WTC11 (cell line): ENCODE results near the gene DAB1. TPM values are rescaled to one million over a fixed set of nuclear protein-coding genes. Genes with fewer than 3 reads are reported as not detected.

Experiments
- ATAC-seq: fragments of 200-7000 bp; cut with Tn5 transposase; 2 replicates; pipeline ENCODE4 v1.10.0; 2021; ENCODE audit warnings: mild to moderate bottlenecking, moderate library complexity
- CTCF ChIA-PET: fragments of 300-600 bp; sonication (Branson Sonifier 250); formaldehyde crosslinking; loops from one replicate; lab custom pipeline; 2021; ENCODE audit warnings: antibody characterized with exemption; lab: Charles Lee
- POLR2A ChIA-PET: fragments of 350-600 bp; sonication (Branson Sonifier 250); formaldehyde crosslinking; loops from one replicate; lab custom pipeline; 2021; ENCODE audit warnings: antibody characterized with exemption; lab: Charles Lee
- DNase-seq: peaks from one replicate; pipeline ENCODE4 v3.0.0; 2021; ENCODE audit warnings: low spot score
- H3K27ac Mint-ChIP-seq: 2 replicates; pipeline ENCODE4 v1.8.0; 2021; ENCODE audit warnings: mixed read lengths
- H3K27me3 Mint-ChIP-seq: 2 replicates; pipeline ENCODE4 v1.8.0; 2021; ENCODE audit warnings: low read depth, mild to moderate bottlenecking, moderate library complexity, mixed read lengths
- H3K36me3 Mint-ChIP-seq: 2 replicates; pipeline ENCODE4 v1.8.0; 2021; ENCODE audit warnings: mixed read lengths
- H3K4me1 Mint-ChIP-seq: 2 replicates; pipeline ENCODE4 v1.8.0; 2022; ENCODE audit warnings: mixed read lengths
- H3K4me3 Mint-ChIP-seq: 2 replicates; pipeline ENCODE4 v1.8.0; 2021; ENCODE audit warnings: mild to moderate bottlenecking, moderate library complexity, mixed read lengths
- H3K9me3 Mint-ChIP-seq: 2 replicates; pipeline ENCODE4 v1.8.0; 2021; ENCODE audit warnings: mixed read lengths
- CREB1 ChIP-seq: sonication (generic); formaldehyde crosslinking; IDR thresholded peaks from 2 replicates; pipeline ENCODE4 v1.8.0; 2023; ENCODE audit warnings: mild to moderate bottlenecking, missing genetic modification reagents
- CREM ChIP-seq: sonication (generic); formaldehyde crosslinking; IDR thresholded peaks from 2 replicates; pipeline ENCODE4 v1.8.1; 2022; ENCODE audit warnings: mild to moderate bottlenecking, missing genetic modification reagents, moderate library complexity
- CTCF ChIP-seq: fragments of 200-600 bp; IDR thresholded peaks from 2 replicates; pipeline ENCODE4 v1.8.0; 2022; ENCODE audit warnings: antibody characterized with exemption
- E2F5 ChIP-seq: sonication (generic); formaldehyde crosslinking; IDR thresholded peaks from 2 replicates; pipeline ENCODE4 v1.8.1; 2022; ENCODE audit warnings: mild to moderate bottlenecking, moderate library complexity, missing genetic modification reagents
- FOXJ3 ChIP-seq: sonication (generic); formaldehyde crosslinking; IDR thresholded peaks from 2 replicates; pipeline ENCODE4 v1.9.0; 2021; ENCODE audit warnings: missing genetic modification reagents, mild to moderate bottlenecking, borderline replicate concordance
- FOXP4 ChIP-seq: sonication (generic); formaldehyde crosslinking; IDR thresholded peaks from 2 replicates; pipeline ENCODE4 v1.8.0; 2022; ENCODE audit warnings: mild to moderate bottlenecking, missing genetic modification reagents
- HMGA2 ChIP-seq: fragments of 250-450 bp; sonication (Bioruptor Pico); IDR thresholded peaks from 2 replicates; pipeline ENCODE4 v1.4.0; 2021; ENCODE audit warnings: mild to moderate bottlenecking, moderate library complexity
- IRF1 ChIP-seq: sonication (generic); formaldehyde crosslinking; IDR thresholded peaks from 2 replicates; pipeline ENCODE4 v1.8.0; 2023; ENCODE audit warnings: missing genetic modification reagents
- JAZF1 ChIP-seq: fragments of 250-450 bp; sonication (Bioruptor Pico); IDR thresholded peaks from 2 replicates; pipeline ENCODE4 v1.9.0; 2021; ENCODE audit warnings: moderate library complexity, mild to moderate bottlenecking, inconsistent platforms
- NFATC4 ChIP-seq: fragments of 250-450 bp; sonication (Bioruptor Pico); IDR thresholded peaks from 2 replicates; pipeline ENCODE4 v1.9.0; 2021; ENCODE audit warnings: mild to moderate bottlenecking
- PREB ChIP-seq: sonication (generic); formaldehyde crosslinking; IDR thresholded peaks from 2 replicates; pipeline ENCODE4 v1.8.1; 2022; ENCODE audit warnings: mild to moderate bottlenecking, missing genetic modification reagents, moderate library complexity, borderline replicate concordance
- TP53 ChIP-seq: sonication (generic); formaldehyde crosslinking; IDR thresholded peaks from 2 replicates; pipeline ENCODE4 v1.8.1; 2023; ENCODE audit warnings: mild to moderate bottlenecking, missing genetic modification reagents
- USF1 ChIP-seq: sonication (generic); formaldehyde crosslinking; IDR thresholded peaks from 2 replicates; pipeline ENCODE4 v1.8.0; 2022; ENCODE audit warnings: mild to moderate bottlenecking, missing genetic modification reagents
- ZNF416 ChIP-seq: fragments of 250-450 bp; sonication (Bioruptor Pico); IDR thresholded peaks from 2 replicates; pipeline ENCODE4 v1.9.0; 2021; ENCODE audit warnings: mild to moderate bottlenecking, inconsistent platforms
- ZSCAN18 ChIP-seq: fragments of 250-450 bp; sonication (Bioruptor Pico); IDR thresholded peaks from 2 replicates; pipeline ENCODE4 v2.1.2; 2022; ENCODE audit warnings: mild to moderate bottlenecking, moderate library complexity
- total RNA-seq: library from RNA; stranded (reverse); gene quantifications from 3 replicates; pipeline ENCODE4 v1.2.3, GENCODE V29; 2021
- TF ChIP-seq, protein P1 (sequence below): fragments of 250-450 bp; sonication (Bioruptor Pico); IDR thresholded peaks from 2 replicates; pipeline ENCODE4 v1.8.0; 2021; ENCODE audit warnings: mild to moderate bottlenecking
- TF ChIP-seq, protein P2 (sequence below): sonication (generic); formaldehyde crosslinking; IDR thresholded peaks from 2 replicates; pipeline ENCODE4 v1.8.1; 2023; ENCODE audit warnings: mild to moderate bottlenecking, missing genetic modification reagents, moderate library complexity
- TF ChIP-seq, protein P3 (sequence below): sonication (generic); formaldehyde crosslinking; IDR thresholded peaks from 2 replicates; pipeline ENCODE4 v1.8.1; 2023; ENCODE audit warnings: mild to moderate bottlenecking, missing genetic modification reagents
- TF ChIP-seq, protein P4 (sequence below): sonication (generic); formaldehyde crosslinking; IDR thresholded peaks from 2 replicates; pipeline ENCODE4 v1.8.0; 2023; ENCODE audit warnings: mild to moderate bottlenecking, missing genetic modification reagents

DAB1 gene
- total RNA-seq, 1 experiment from 2014 or later: 10.7 TPM

- Mint-ChIP-seq H3K36me3 (peaks cover 21% of the 10 kb centered on the region), H3K4me1 (peaks cover 50% of the 10 kb centered on the region), H3K27me3 (peaks cover 5% of the 10 kb centered on the region; the same call in 1 of the 2 replicates), H3K4me3 (no peak overlapping the region), H3K9me3 (peaks cover 23% of the 10 kb centered on the region), H3K27ac (no peak overlapping the region)
- no peak for DNase-seq
- POLR2A ChIA-PET: no interaction called here
- CTCF ChIA-PET: no interaction called here
- ATAC-seq: no peak
- no peak for TF ChIP-seq HMGA2 (CRISPR knock-in tag)
- no peak for TF ChIP-seq CREB1
- no peak for TF ChIP-seq TP53
- no peak for TF ChIP-seq PREB (CRISPR knock-in tag)
- no peak for TF ChIP-seq FOXP4 (CRISPR knock-in tag)
- no peak for TF ChIP-seq ZNF416
- TF ChIP-seq, protein P1, sequence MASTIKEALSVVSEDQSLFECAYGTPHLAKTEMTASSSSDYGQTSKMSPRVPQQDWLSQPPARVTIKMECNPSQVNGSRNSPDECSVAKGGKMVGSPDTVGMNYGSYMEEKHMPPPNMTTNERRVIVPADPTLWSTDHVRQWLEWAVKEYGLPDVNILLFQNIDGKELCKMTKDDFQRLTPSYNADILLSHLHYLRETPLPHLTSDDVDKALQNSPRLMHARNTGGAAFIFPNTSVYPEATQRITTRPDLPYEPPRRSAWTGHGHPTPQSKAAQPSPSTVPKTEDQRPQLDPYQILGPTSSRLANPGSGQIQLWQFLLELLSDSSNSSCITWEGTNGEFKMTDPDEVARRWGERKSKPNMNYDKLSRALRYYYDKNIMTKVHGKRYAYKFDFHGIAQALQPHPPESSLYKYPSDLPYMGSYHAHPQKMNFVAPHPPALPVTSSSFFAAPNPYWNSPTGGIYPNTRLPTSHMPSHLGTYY (CRISPR knock-in tag): no peak
- no peak for TF ChIP-seq IRF1 (CRISPR knock-in tag)
- TF ChIP-seq CREM (CRISPR knock-in tag): no peak
Measured at GRCh38 chr1:57175506-57175905, 248.4 kb downstream of the DAB1 start.

DNA sequence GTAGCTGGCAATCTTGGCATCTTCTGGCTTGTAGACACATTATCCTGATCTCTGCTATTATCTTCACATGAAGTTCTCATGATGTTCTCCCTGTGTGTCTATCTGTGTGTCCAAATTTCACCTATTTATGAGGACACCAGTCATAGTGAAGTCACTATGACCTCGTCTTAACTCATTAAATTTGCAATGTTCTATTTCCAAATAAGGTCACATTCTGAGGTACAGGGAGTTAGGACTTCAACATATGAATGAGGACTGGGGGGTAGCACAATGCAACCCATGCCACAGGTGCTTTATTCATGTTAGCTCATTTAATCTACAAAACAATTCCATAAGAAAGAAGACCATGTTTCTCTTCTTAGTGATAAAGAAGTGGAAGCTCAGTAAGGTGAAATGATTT is 251.8 kb downstream of the DAB1 start:
- ChIA-PET POLR2A (no interaction called here), CTCF (no interaction called here)
- Mint-ChIP-seq H3K9me3 (peaks cover 18% of the 10 kb centered on the region), H3K4me3 (no peak overlapping the region), H3K36me3 (peaks cover 17% of the 10 kb centered on the region), H3K27ac (0 out of 2 replicates have a peak overlapping the region, but pooled peaks have one; percentile 16), H3K4me1 (peaks cover 35% of the 10 kb centered on the region), H3K27me3 (peaks cover 5% of the 10 kb centered on the region; the same call in 1 of the 2 replicates)
- peak; percentile 43 for ATAC-seq
- no peak for DNase-seq
- TF ChIP-seq, protein P2, sequence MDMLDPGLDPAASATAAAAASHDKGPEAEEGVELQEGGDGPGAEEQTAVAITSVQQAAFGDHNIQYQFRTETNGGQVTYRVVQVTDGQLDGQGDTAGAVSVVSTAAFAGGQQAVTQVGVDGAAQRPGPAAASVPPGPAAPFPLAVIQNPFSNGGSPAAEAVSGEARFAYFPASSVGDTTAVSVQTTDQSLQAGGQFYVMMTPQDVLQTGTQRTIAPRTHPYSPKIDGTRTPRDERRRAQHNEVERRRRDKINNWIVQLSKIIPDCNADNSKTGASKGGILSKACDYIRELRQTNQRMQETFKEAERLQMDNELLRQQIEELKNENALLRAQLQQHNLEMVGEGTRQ: no peak
- TF ChIP-seq ZSCAN18 (no peak), FOXJ3 (CRISPR knock-in tag) (no peak), USF1 (CRISPR knock-in tag) (no peak), E2F5 (CRISPR knock-in tag) (no peak), ZNF416 (no peak), CTCF (no peak), NFATC4 (CRISPR knock-in tag) (no peak), JAZF1 (CRISPR knock-in tag) (no peak)
- TF ChIP-seq, protein P3, sequence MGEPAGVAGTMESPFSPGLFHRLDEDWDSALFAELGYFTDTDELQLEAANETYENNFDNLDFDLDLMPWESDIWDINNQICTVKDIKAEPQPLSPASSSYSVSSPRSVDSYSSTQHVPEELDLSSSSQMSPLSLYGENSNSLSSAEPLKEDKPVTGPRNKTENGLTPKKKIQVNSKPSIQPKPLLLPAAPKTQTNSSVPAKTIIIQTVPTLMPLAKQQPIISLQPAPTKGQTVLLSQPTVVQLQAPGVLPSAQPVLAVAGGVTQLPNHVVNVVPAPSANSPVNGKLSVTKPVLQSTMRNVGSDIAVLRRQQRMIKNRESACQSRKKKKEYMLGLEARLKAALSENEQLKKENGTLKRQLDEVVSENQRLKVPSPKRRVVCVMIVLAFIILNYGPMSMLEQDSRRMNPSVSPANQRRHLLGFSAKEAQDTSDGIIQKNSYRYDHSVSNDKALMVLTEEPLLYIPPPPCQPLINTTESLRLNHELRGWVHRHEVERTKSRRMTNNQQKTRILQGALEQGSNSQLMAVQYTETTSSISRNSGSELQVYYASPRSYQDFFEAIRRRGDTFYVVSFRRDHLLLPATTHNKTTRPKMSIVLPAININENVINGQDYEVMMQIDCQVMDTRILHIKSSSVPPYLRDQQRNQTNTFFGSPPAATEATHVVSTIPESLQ (CRISPR knock-in tag): no peak
- TF ChIP-seq, protein P4, sequence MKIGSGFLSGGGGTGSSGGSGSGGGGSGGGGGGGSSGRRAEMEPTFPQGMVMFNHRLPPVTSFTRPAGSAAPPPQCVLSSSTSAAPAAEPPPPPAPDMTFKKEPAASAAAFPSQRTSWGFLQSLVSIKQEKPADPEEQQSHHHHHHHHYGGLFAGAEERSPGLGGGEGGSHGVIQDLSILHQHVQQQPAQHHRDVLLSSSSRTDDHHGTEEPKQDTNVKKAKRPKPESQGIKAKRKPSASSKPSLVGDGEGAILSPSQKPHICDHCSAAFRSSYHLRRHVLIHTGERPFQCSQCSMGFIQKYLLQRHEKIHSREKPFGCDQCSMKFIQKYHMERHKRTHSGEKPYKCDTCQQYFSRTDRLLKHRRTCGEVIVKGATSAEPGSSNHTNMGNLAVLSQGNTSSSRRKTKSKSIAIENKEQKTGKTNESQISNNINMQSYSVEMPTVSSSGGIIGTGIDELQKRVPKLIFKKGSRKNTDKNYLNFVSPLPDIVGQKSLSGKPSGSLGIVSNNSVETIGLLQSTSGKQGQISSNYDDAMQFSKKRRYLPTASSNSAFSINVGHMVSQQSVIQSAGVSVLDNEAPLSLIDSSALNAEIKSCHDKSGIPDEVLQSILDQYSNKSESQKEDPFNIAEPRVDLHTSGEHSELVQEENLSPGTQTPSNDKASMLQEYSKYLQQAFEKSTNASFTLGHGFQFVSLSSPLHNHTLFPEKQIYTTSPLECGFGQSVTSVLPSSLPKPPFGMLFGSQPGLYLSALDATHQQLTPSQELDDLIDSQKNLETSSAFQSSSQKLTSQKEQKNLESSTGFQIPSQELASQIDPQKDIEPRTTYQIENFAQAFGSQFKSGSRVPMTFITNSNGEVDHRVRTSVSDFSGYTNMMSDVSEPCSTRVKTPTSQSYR (CRISPR knock-in tag): no peak
